Stimulated activated CD4-positive, alpha-beta T cell treated with anti-CD3 and anti-CD28 coated beads, Interleukin-1b, Interleukin-23, amount 100 ng/mL, for 1 hour (primary cell): ENCODE measurements around the gene MLH3.
"Not testable (repeated sequence)": the region's sequence is repeated elsewhere in the genome, so short reads cannot be mapped to it uniquely, and the experiment has no call there.

ENCODE experiments used
- DNase-seq, 2 donors: peaks; one replicate each; pipeline ENCODE4 v3.0.0-alpha.2; 2020; ENCODE audit warnings: low read depth in 2 of 2

The MLH3 gene

GRCh38 chr14:75050852-75051555, at the start of gene MLH3:
Gene MLH3 (minus strand): TSS chr14:75051467. CDS start chr14:75049655, 1,812 bp downstream.
- DNase-seq = peak; percentile 52 to 55

DNA sequence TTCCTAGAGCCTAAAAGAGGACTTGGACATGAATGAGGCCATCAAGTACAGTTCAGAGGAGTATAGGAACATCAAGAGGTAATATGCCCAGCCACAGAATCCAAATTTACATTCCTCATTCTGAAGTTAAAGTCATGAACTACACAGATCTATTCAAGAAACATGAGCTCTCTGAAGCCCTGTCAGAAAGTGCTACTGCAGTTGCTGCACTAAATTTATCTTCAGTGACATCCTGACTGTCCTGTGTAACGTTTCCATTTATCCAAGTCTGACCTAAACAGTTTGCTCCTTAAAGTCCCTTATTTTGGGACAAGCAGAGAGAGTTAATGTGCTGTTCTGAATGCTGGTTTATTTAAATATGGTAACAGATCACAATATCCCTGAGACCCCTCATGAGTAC, 47.4 kb upstream of the MLH3 start:
- DNase-seq = no peak

DNA sequence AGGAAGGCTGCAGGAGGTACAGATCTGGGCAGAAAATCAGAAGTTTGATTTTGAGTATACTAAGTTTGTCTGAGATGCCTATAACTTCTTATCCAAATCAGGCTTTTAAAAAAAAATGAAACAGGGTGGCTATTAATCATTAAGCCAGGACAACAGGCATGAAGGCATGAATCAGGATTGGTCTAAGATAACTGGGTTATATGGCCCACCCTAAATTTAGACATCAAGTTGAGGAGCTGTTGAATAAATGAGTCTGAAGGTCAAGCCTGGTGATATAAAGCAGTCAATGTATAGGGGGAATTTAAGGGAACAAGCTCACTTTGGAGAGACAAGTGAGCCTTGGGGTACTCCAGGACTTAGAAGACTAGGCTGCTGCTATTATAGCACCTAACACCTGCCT, 46.9 kb upstream of the MLH3 start:
- DNase-seq = no peak

DNA sequence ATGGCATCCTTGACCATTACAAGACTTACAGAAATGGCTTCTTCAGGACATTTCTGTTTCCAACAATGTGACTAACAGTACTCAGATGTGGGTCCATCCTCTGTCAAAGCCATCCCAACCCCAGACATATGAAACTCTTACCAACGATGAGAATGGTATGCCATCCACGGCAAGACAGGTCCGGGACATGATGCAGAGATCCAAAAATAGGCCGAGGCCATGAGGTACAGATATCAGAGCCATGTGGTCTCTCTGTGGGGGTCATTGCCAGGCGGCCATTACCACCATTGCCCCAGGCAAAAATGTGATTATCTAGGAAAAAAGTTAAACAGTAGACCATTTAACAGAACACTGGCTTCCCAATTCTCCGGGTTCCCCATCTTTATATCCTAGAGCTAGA, 45.7 kb upstream of the MLH3 start:
- no peak for DNase-seq

GRCh38 chr14:75095690-75096089, 44.4 kb upstream of the MLH3 start:
- DNase-seq = no peak

GRCh38 chr14:75094896-75095295, 43.6 kb upstream of the MLH3 start:
- DNase-seq = no peak

DNA sequence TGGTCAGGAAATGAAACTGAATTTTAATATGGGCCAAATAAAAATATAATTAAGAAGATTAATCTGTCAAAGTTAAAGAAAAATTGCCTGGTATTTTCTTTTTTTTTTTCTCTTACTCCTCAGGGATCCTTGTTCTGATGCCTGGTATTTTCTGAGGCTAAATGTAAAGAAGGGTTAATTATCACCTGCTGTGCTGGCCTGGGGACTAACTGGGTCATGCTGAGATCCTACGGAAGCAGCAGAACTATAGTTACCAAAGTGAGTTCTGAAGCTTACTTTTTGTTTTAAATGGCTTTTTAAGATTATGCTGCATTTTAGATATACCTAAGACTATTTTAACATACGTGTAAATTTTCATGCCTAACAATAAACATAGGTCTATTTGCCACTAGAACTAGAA, 41.4 kb upstream of the MLH3 start:
- DNase-seq = no peak

- no peak for DNase-seq
These were observed 40.0 kb upstream of the MLH3 start for GRCh38 chr14:75091251-75091650.

- DNase-seq = no peak
These were observed 39.1 kb upstream of the MLH3 start for GRCh38 chr14:75090353-75090752.

DNA sequence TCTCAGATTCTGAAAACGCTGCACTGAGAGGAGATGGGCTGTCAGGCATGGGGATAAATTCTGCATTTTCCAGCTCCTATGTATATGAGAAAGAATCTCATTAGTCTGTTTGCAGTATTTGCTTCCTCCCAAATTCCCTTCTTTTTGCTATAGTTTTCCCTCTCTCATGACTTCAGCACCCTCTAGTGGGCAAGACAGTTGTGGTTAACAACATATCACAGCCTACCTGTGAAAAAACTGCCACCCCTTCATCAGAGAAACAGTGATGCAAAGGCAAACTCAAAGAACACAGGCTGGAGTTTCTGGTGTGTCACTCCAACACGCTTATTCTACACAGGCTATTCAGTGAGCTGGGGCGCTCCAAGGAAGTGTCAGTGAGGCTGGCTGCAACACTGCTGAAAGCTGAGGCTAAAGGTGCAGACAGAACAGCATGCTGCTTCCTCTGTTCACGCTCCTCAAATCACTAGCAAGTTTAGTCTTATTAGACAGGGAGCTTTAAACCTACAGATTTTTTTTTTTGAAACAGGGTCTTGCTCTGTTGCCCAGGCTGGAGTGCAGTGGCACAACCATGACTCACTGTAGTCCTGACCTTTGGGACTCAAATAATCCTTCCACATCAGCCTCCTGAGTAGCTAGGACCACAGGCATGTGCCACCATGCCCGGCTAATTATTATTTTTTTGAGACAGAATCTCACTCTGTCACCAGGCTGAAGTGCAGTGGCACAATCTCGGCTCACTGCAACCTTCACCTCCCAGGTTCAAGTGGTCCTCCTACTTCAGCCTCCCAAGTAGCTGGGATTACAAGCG, 37.5 kb upstream of the MLH3 start:
- DNase-seq = no peak

DNA sequence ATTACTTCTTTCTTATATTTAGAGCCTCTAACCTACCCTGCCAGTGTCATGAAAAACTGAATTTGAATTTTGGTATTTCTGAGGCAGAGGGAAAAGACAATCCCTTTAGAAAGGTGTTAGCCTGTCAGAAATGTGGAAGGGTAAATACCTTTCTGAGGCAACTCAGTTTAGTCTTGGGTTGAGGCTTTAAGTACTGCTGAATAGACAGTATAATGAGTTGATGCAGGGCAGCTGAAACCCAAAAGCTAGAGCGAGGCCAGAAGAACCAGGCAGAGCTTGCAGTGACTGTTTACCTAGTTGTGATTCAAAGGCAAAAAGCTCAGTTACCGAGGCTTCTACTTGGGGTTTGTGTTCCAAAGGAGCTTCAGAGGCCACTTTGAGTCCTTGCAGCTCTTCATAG, 36.9 kb upstream of the MLH3 start:
- DNase-seq = no peak

- no peak for DNase-seq
These were observed 33.2 kb upstream of the MLH3 start for GRCh38 chr14:75084513-75084912.

- DNase-seq = no peak
These were observed 32.0 kb upstream of the MLH3 start for GRCh38 chr14:75083271-75083670.

DNA sequence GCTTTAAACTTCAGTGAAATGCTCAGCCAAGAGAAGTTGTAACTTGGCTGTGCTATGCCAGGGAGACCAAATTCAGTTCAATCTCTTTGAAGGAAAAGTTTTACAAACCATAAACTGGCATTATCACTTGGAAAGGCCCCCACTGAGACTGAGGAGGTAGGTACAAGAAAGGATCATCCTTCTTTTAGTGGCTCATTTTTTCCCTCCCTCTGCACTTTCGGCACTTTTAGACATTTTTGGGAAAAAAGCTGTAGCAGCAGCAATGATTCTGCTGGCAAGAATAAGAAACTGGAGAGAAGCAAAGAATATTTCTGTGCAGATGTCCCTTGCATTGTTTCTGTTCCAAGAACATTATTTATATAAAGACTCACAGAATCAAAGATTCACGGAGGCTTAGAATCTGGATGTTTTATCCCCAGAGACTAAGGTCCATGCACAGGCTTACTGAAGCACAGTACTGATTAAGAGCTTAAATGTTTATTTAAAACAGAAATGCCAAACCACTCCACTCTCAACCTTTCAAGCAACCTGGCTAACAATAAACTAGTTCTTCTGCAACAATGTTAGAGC, 30.5 kb upstream of the MLH3 start:
- no peak for DNase-seq

DNA sequence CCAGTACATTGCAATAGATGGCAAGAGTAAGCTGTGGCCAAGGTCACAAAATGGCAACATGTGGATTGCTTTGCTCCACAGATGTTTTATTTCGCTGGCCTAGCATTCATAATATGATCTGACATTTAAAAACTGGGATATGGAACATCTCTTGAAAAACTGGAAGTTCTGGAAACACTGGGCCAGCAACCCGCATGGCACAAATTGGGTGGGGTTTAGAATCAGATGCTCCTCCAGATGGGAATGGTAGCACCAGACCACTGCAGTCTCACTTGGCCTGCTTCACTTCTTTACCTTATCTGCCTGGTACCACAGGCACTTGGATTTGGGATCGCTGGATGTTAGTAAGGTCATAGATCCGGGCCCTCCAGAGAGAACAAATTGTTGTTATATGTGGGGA, 28.3 kb upstream of the MLH3 start:
- DNase-seq = no peak

- no peak for DNase-seq
These were observed 26.5 kb upstream of the MLH3 start for GRCh38 chr14:75077794-75078193.

- no peak for DNase-seq
These were observed 19.1 kb upstream of the MLH3 start for GRCh38 chr14:75070383-75070782.

GRCh38 chr14:75069811-75070145, 18.5 kb upstream of the MLH3 start:
- no peak for DNase-seq

DNA sequence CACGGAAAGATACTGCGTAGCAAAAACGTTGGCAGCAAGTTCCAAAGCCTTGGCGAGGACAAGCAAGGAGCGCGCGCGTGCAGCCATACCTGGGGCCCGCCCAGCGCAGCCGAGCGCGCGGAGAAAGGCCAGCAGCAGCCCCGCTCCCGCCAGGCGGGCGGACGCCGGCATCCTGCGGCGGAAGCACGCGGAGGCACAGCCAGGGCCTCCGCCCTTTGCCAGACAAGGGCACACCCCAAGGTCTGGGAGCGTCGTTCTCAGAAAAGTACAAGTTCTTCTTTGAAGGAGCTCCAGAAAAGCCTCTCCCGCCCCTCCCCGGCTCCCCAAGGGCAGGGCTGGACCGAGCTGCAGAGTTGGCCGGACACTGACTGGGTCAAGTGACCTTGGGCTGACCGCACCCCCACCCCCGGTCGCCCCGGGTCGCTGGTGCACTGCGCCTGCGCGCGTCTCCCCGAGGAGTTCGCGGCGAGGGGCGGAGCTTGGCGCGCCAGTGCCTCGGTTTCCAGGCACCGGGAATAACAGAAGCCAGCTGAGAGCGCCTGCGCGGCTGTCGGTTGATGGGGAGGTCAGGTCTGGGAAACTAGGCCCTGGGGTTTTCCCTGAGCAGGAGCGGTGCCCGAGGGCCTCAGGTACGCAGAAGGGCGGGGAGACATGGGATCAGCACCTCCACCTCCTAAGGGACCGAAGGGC, 18.0 kb upstream of the MLH3 start, which contains the start of gene ZC2HC1C:
Gene ZC2HC1C (plus strand): TSS at position 521 of the 690 bp plus-strand sequence. CDS start 933 bp downstream, outside the sequence.
- DNase-seq = peak; percentile 5 to 37

DNA sequence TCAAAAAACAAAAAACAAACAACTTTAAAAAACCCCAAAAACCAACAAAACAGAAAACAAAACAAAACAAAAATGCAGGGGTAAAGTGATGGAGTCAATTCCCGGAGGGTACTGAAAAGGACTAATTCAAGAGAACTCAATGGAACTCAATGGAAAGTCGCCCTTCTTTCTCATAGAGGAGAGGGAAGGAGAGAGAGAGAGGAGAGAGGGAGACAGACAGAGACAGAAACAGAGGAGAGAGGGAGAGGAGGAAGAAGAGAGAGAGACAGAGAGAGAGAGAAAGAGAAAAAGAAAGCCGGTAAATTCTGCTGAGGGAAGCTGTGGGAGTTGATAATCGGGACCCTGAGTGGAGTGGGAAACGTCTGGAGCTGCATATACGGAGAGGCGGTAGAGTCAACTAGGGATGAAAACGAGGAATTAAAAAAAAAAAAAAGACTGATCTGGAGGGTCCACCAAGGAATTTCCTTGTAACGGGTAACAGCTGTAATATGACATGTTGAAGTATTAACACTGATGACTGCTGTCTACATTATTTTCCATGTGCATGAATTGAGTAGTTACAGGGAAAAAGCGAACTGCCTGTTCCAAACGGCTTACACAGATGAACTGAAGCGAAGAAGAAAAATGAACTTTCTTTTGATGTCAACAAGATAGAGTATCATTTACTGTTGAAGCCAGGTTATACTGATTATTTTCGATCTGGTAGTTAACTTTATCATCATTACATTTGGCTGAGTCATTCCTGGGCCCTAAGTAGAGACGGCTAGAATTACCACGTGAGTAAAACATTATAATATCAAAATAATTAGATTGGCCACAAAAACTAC, 17.2 kb upstream of the MLH3 start:
- DNase-seq = no peak

DNA sequence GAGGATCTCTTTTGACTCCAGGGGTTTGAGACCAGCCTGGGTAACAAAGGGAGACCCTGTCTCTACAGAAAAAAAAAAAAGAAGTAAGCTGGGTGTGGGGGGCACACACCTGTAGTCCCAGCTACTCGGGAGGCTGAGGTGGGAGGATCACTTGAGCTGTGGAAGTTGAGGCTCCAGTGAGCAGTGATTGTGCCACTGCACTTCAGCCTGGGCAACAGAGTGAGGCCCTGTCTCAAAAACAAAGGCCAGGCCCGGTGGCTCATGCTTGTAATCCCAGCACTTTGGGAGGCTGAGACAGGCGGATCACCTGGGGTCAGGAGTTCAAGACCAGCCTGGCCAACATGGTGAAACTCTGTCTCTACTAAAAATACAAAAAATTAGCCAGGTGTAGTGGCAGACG, 16.5 kb upstream of the MLH3 start:
- not testable (repeated sequence) for DNase-seq
